Muscle layer of duodenum (tissue), 2 donors: Measurements from ENCODE around the gene NOL4L.

ENCODE experiments used
- H3K27ac ChIP-seq: one replicate; pipeline ENCODE4 v1.7.0; 2013; ENCODE audit warnings: mild to moderate bottlenecking, low read length
- H3K27me3 ChIP-seq: one replicate; pipeline ENCODE4 v1.7.0; 2013; ENCODE audit warnings: low read depth, mild to moderate bottlenecking, control low read depth, low read length
- H3K36me3 ChIP-seq, 2 donors: one replicate each; pipeline ENCODE4 v1.7.0; 2013; ENCODE audit warnings: low read length in 2 of 2, control low read depth in 1 of 2, mild to moderate bottlenecking in 1 of 2; ENCODE audit not compliant: insufficient read depth in 2 of 2, control insufficient read depth in 1 of 2
- H3K4me1 ChIP-seq, 2 donors: one replicate each; pipeline ENCODE4 v1.7.0; 2013; ENCODE audit warnings: low read length in 2 of 2, mild to moderate bottlenecking in 2 of 2, control low read depth in 1 of 2, moderate library complexity in 1 of 2; ENCODE audit not compliant: insufficient read depth in 2 of 2, control insufficient read depth in 1 of 2
- H3K4me3 ChIP-seq, 2 donors: one replicate each; pipeline ENCODE4 v1.7.0; 2013; ENCODE audit warnings: low read length in 2 of 2, low read depth in 1 of 2, mild to moderate bottlenecking in 1 of 2
- H3K9me3 ChIP-seq, 2 donors: one replicate each; pipeline ENCODE4 v1.7.0; 2013; ENCODE audit warnings: low read length in 2 of 2, control low read depth in 1 of 2, mild to moderate bottlenecking in 1 of 2; ENCODE audit not compliant: control insufficient read depth in 1 of 2
- donor health status: healthy.

NOL4L gene

GRCh38 chr20:32570401-32571190 lies 14.5 kb downstream of the NOL4L start:
- no peaks in the 10 kb centered on the region for H3K27me3 ChIP-seq
- H3K36me3 ChIP-seq: no peaks in the 10 kb centered on the region
- no peak overlapping the region for H3K27ac ChIP-seq
- H3K4me1 ChIP-seq: peaks cover 0 to 6% of the 10 kb centered on the region in 2 donors
- no peak overlapping the region for H3K4me3 ChIP-seq
- H3K9me3 ChIP-seq: no peaks in the 10 kb centered on the region

GRCh38 chr20:32569380-32570305 lies 15.5 kb downstream of the NOL4L start:
- no peaks in the 10 kb centered on the region for H3K27me3 ChIP-seq
- no peak overlapping the region for H3K27ac ChIP-seq
- peaks cover 0 to 4% of the 10 kb centered on the region in 2 donors for H3K4me1 ChIP-seq
- no peak overlapping the region for H3K4me3 ChIP-seq
- H3K36me3 ChIP-seq: no peaks in the 10 kb centered on the region
- H3K9me3 ChIP-seq: no peaks in the 10 kb centered on the region

GRCh38 chr20:32569018-32569379 lies 16.1 kb downstream of the NOL4L start:
- H3K9me3 ChIP-seq: no peaks in the 10 kb centered on the region
- no peak overlapping the region for H3K4me3 ChIP-seq
- H3K36me3 ChIP-seq: no peaks in the 10 kb centered on the region
- H3K27ac ChIP-seq: no peak overlapping the region
- H3K4me1 ChIP-seq: no peaks in the 10 kb centered on the region
- H3K27me3 ChIP-seq: no peaks in the 10 kb centered on the region

- H3K27me3 ChIP-seq: no peaks in the 10 kb centered on the region
- H3K36me3 ChIP-seq: no peaks in the 10 kb centered on the region
- no peaks in the 10 kb centered on the region for H3K9me3 ChIP-seq
- H3K4me1 ChIP-seq: no peaks in the 10 kb centered on the region
- H3K27ac ChIP-seq: no peak overlapping the region
- no peak overlapping the region for H3K4me3 ChIP-seq
Measured at GRCh38 chr20:32567384-32568178, 17.6 kb downstream of the NOL4L start.

- Histone ChIP-seq H3K27me3 (no peaks in the 10 kb centered on the region), H3K27ac (no peak overlapping the region), H3K9me3 (no peaks in the 10 kb centered on the region), H3K4me3 (no peak overlapping the region), H3K36me3 (no peaks in the 10 kb centered on the region), H3K4me1 (no peaks in the 10 kb centered on the region)
Measured at GRCh38 chr20:32566379-32567374, 18.5 kb downstream of the NOL4L start.

GRCh38 chr20:32565735-32566032 lies 19.4 kb downstream of the NOL4L start:
- no peak overlapping the region for H3K27ac ChIP-seq
- peaks cover 0 to 5% of the 10 kb centered on the region in 2 donors for H3K4me1 ChIP-seq
- H3K27me3 ChIP-seq: no peaks in the 10 kb centered on the region
- no peaks in the 10 kb centered on the region for H3K9me3 ChIP-seq
- H3K4me3 ChIP-seq: no peak overlapping the region
- no peaks in the 10 kb centered on the region for H3K36me3 ChIP-seq

- no peak overlapping the region for H3K4me3 ChIP-seq
- H3K9me3 ChIP-seq: no peaks in the 10 kb centered on the region
- no peak overlapping the region for H3K27ac ChIP-seq
- no peaks in the 10 kb centered on the region for H3K36me3 ChIP-seq
- peaks cover 0 to 7% of the 10 kb centered on the region in 2 donors for H3K4me1 ChIP-seq
- no peaks in the 10 kb centered on the region for H3K27me3 ChIP-seq
Measured at GRCh38 chr20:32564921-32565734, 20.0 kb downstream of the NOL4L start.

- Histone ChIP-seq H3K9me3 (no peaks in the 10 kb centered on the region), H3K27me3 (no peaks in the 10 kb centered on the region), H3K27ac (no peak overlapping the region), H3K4me3 (no peak overlapping the region), H3K36me3 (no peaks in the 10 kb centered on the region), H3K4me1 (peaks cover 0 to 7% of the 10 kb centered on the region in 2 donors)
Measured at GRCh38 chr20:32564440-32564839, 20.7 kb downstream of the NOL4L start.

- Histone ChIP-seq H3K27me3 (no peaks in the 10 kb centered on the region), H3K9me3 (no peaks in the 10 kb centered on the region), H3K27ac (no peak overlapping the region), H3K4me3 (no peak overlapping the region), H3K36me3 (no peaks in the 10 kb centered on the region), H3K4me1 (peaks cover 0 to 7% of the 10 kb centered on the region in 2 donors)
Measured at GRCh38 chr20:32563311-32564272, 21.5 kb downstream of the NOL4L start.
